Measurements from ENCODE around the gene FAM210A.

FAM210A gene

GRCh38 chr18:13672657-13673056 is 53.7 kb downstream of the FAM210A start:
- TF ChIP-seq GATA2 (IDR thresholded peaks at IDR 0.05; ENCODE audit: low read depth, low read length) = no peak
- no peak for TF ChIP-seq GATA3 (IDR thresholded peaks at IDR 0.05; ENCODE audit: low read depth, low read length)

GRCh38 chr18:13661779-13662256 is 64.5 kb downstream of the FAM210A start:
- no peak for TF ChIP-seq GATA3 (IDR thresholded peaks at IDR 0.05; ENCODE audit: low read depth, low read length)
- no peak for TF ChIP-seq GATA2 (IDR thresholded peaks at IDR 0.05; ENCODE audit: low read depth, low read length)

- TF ChIP-seq GATA3 (IDR thresholded peaks at IDR 0.05; ENCODE audit: low read depth, low read length) (no peak), GATA2 (IDR thresholded peaks at IDR 0.05; ENCODE audit: low read depth, low read length) (no peak)
These were observed 65.1 kb downstream of the FAM210A start for GRCh38 chr18:13661051-13661778.

- no peak for TF ChIP-seq GATA2 (IDR thresholded peaks at IDR 0.05; ENCODE audit: low read depth, low read length)
- TF ChIP-seq GATA3 (IDR thresholded peaks at IDR 0.05; ENCODE audit: low read depth, low read length) = no peak
These were observed 65.8 kb downstream of the FAM210A start for GRCh38 chr18:13660510-13660909.

GRCh38 chr18:13658436-13659204 is 67.7 kb downstream of the FAM210A start:
- TF ChIP-seq GATA2 (IDR thresholded peaks at IDR 0.05; ENCODE audit: low read depth, low read length) (no peak), GATA3 (IDR thresholded peaks at IDR 0.05; ENCODE audit: low read depth, low read length) (no peak)

DNA sequence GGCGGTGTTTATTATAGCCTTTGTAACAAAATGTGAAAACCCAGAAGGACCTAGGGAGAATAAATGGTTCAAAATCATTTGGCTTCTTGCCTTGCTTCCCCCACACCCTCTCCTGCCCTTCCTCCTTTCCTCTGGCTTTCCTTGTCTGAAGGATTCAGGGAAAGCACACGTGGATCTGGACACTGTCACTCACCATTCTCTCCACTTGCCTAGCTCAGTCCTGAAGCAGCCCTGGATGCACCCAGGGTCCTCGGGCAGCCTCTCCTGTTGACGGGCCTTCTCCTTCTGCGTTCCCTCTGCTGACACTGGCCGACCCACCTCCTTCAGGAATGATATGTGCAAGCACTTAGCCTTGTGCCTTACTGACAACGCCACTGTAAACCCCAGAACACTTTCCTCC is 68.4 kb downstream of the FAM210A start:
- no peak for TF ChIP-seq GATA3 (IDR thresholded peaks at IDR 0.05; ENCODE audit: low read depth, low read length)
- no peak for TF ChIP-seq GATA2 (IDR thresholded peaks at IDR 0.05; ENCODE audit: low read depth, low read length)

DNA sequence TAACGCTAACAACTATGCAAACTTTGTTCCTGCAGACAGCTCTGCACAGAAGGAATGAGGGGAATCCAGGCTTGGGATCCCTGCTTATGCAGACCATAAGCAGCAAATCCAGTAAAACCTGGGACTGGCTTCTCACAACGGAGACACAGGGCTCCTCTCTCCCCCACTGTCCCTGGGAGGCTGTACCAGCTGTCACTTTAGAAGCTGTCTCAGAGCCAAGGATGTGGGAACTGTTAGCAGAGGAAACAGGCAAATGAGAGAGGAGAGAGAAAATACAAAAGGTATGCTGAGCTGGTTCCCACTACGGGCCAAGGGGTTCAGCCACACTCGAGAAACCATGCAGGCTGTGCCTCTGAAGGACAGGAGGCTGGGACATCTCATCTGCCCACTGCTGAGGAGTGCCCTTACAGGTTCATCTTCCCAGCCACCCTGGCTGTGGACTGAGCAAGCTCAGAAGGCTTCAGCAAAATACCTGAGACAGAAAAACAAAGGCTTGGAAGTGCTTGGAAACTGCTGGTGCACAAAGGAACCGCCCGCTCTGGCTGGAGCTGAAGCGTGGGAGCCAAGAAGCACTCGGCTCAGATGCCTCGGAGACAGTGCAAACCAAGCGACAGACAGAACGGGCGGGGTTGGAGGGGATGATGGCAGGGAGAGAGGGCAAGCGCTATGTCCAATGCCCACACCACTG is 72.5 kb downstream of the FAM210A start:
- no peak for TF ChIP-seq GATA2 (IDR thresholded peaks at IDR 0.05; ENCODE audit: low read depth, low read length)

GRCh38 chr18:13649397-13650390 is 76.7 kb downstream of the FAM210A start:
- no peak for TF ChIP-seq GATA2 (IDR thresholded peaks at IDR 0.05; ENCODE audit: low read depth, low read length)
- TF ChIP-seq GATA3 (IDR thresholded peaks at IDR 0.05; ENCODE audit: low read depth, low read length) = no peak

GRCh38 chr18:13647761-13648160 is 78.6 kb downstream of the FAM210A start:
- TF ChIP-seq GATA3 (IDR thresholded peaks at IDR 0.05; ENCODE audit: low read depth, low read length) (no peak), GATA2 (IDR thresholded peaks at IDR 0.05; ENCODE audit: low read depth, low read length) (no peak)

DNA sequence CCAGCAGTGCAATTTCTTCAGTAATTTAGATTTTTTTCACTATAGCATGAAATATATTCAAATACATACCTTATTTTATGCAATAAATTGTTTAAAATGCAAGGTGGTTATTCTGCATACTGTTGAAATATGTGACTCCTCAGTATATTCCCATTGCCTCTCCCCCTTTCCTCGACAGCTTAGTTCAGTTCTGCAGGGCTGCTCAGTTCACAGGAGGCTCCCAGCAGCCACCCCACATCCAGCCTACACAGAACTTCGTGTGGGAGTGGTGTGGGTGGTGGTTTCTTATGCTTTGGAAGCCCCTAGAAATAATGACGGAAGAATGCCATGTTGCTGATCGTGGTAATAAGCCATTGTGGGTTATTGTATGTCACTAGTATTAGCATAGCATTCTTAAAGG is 79.7 kb downstream of the FAM210A start:
- TF ChIP-seq GATA2 (IDR thresholded peaks at IDR 0.05; ENCODE audit: low read depth, low read length) (no peak), GATA3 (IDR thresholded peaks at IDR 0.05; ENCODE audit: low read depth, low read length) (no peak)

- TF ChIP-seq GATA2 (IDR thresholded peaks at IDR 0.05; ENCODE audit: low read depth, low read length) (no peak), GATA3 (IDR thresholded peaks at IDR 0.05; ENCODE audit: low read depth, low read length) (no peak)
These were observed 81.3 kb downstream of the FAM210A start for GRCh38 chr18:13645093-13645492.

DNA sequence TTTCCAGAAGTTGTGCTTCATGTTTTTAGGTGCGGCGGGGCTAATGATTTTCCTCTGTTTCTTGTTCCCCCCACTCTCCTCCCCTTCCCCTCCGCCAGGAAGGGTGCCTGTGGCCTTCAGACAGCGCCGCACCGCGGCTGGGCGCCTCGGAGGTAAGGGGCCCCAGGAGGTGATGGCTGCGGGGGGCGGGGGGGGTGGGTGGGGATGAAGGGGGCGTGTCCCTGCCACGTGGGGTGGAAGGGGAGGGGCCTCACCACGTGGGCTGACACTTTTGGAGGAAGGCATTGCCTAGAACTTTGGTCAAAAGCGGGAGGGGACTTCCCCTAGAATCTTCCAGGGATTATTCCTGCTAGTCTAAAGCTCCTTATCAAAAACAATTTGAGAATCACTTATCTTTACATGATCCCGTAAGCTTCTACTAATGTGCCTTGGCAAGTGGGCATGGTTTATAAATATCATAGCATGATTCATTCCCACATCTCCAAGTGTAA is 83.1 kb downstream of the FAM210A start:
- TF ChIP-seq GATA3 (IDR thresholded peaks at IDR 0.05; ENCODE audit: low read depth, low read length) (no peak), GATA2 (IDR thresholded peaks at IDR 0.05; ENCODE audit: low read depth, low read length) (no peak)

- TF ChIP-seq GATA2 (IDR thresholded peaks at IDR 0.05; ENCODE audit: low read depth, low read length) (no peak), GATA3 (IDR thresholded peaks at IDR 0.05; ENCODE audit: low read depth, low read length) (no peak)
These were observed 83.9 kb downstream of the FAM210A start for GRCh38 chr18:13642440-13642827.

Measured in SH-SY5Y (cell line).